HEK293 (cell line): ENCODE results near the gene ZNF540.

Experiments used
- CTCF ChIA-PET: fragments of 350-600 bp; formaldehyde crosslinking; extraction: SDS; loops from one replicate; lab custom pipeline; 2021; ENCODE audit warnings: antibody characterized with exemption; lab: Yijun Ruan, JAX
- POLR2A ChIA-PET: fragments of 300-600 bp; formaldehyde crosslinking; extraction: SDS; loops from one replicate; lab custom pipeline; 2020; ENCODE audit warnings: antibody characterized with exemption, inconsistent platforms; lab: Yijun Ruan, JAX
- H3K27ac ChIP-seq: fragments of 200-500 bp; sonication (Bioruptor generic); 2 replicates; pipeline ENCODE4 v1.5.1; 2014; ENCODE audit warnings: low read depth, low read length, control low read depth, inconsistent platforms; ENCODE audit errors: extremely low read depth
- H3K36me3 ChIP-seq, 2 experiments: fragments of 200-500 bp in 1 of 2; sonication (Bioruptor generic) in 1 of 2; 1 replicate in 1 of 2; 2 replicates in 1 of 2; pipeline ENCODE4 v1.5.1; 2014 to 2017; ENCODE audit warnings: inconsistent platforms in 2 of 2, low read length in 2 of 2; ENCODE audit not compliant: control insufficient read depth in 2 of 2, insufficient read depth in 1 of 2
- H3K4me1 ChIP-seq: fragments of 200-500 bp; sonication (Bioruptor generic); 2 replicates; pipeline ENCODE4 v1.5.1; 2014; ENCODE audit warnings: mild to moderate bottlenecking, low read length, inconsistent platforms; ENCODE audit not compliant: control insufficient read depth, insufficient read depth
- H3K4me3 ChIP-seq: 2 replicates; pipeline ENCODE4 v1.5.1; 2011; ENCODE audit warnings: low read depth, mild to moderate bottlenecking, control low read depth, low read length, moderate library complexity
- H3K9me3 ChIP-seq: fragments of 200-500 bp; sonication (Bioruptor generic); 2 replicates; pipeline ENCODE4 v1.5.1; 2014; ENCODE audit warnings: low read depth, low read length, inconsistent platforms; ENCODE audit not compliant: control insufficient read depth, insufficient read depth
- BCL11A ChIP-seq: fragments of 450-650 bp; formaldehyde crosslinking; IDR thresholded peaks from 2 replicates; pipeline ENCODE4 v1.5.1; 2016; ENCODE audit warnings: low read depth, missing biosample characterization, missing genetic modification characterization
- FEZF1 ChIP-seq: fragments of 450-650 bp; formaldehyde crosslinking; IDR thresholded peaks from 2 replicates; pipeline ENCODE4 v1.5.1; 2016; ENCODE audit warnings: missing biosample characterization, missing genetic modification characterization
- GFI1B ChIP-seq: fragments of 450-650 bp; formaldehyde crosslinking; IDR thresholded peaks from 2 replicates; pipeline ENCODE4 v1.5.1; 2016; ENCODE audit warnings: missing biosample characterization, missing genetic modification characterization
- HOXC10 ChIP-seq: sonication (generic); formaldehyde crosslinking; IDR thresholded peaks from 2 replicates; pipeline ENCODE4 v1.8.1; 2023; ENCODE audit warnings: mild to moderate bottlenecking, missing genetic modification reagents
- HOXD13 ChIP-seq: sonication (generic); formaldehyde crosslinking; IDR thresholded peaks from 2 replicates; pipeline ENCODE4 v1.8.0; 2022; ENCODE audit warnings: missing genetic modification reagents, borderline replicate concordance
- KLF1 ChIP-seq: fragments of 450-650 bp; formaldehyde crosslinking; IDR thresholded peaks from 2 replicates; pipeline ENCODE4 v1.5.1; 2016; ENCODE audit warnings: missing biosample characterization, missing genetic modification characterization
- KLF7 ChIP-seq: fragments of 450-650 bp; formaldehyde crosslinking; IDR thresholded peaks from 2 replicates; pipeline ENCODE4 v1.5.1; 2016; ENCODE audit warnings: missing biosample characterization, missing genetic modification characterization, borderline replicate concordance
- KLF9 ChIP-seq: fragments of 450-650 bp; formaldehyde crosslinking; IDR thresholded peaks from 2 replicates; pipeline ENCODE4 v1.5.1; 2016; ENCODE audit warnings: missing biosample characterization, missing genetic modification characterization, low read depth
- SP2 ChIP-seq: fragments of 450-650 bp; formaldehyde crosslinking; IDR thresholded peaks from 2 replicates; pipeline ENCODE4 v1.5.1; 2016; ENCODE audit warnings: missing biosample characterization, missing genetic modification characterization
- YY2 ChIP-seq: fragments of 450-650 bp; formaldehyde crosslinking; IDR thresholded peaks from 2 replicates; pipeline ENCODE4 v1.5.1; 2016; ENCODE audit warnings: missing biosample characterization, missing genetic modification characterization
- ZBTB11 ChIP-seq: fragments of 450-650 bp; formaldehyde crosslinking; conservative IDR thresholded peaks from 2 replicates; pipeline ENCODE4 v1.5.1; 2016; ENCODE audit warnings: low read depth, missing biosample characterization, missing genetic modification characterization
- ZBTB21 ChIP-seq: fragments of 450-650 bp; formaldehyde crosslinking; IDR thresholded peaks from 2 replicates; pipeline ENCODE4 v1.5.1; 2017; ENCODE audit warnings: missing biosample characterization, missing genetic modification characterization
- ZFP41 ChIP-seq: fragments of 450-650 bp; formaldehyde crosslinking; IDR thresholded peaks from 2 replicates; pipeline ENCODE4 v1.5.1; 2016; ENCODE audit warnings: missing biosample characterization, missing genetic modification characterization, borderline replicate concordance
- ZIC2 ChIP-seq: fragments of 450-650 bp; formaldehyde crosslinking; IDR thresholded peaks from 2 replicates; pipeline ENCODE4 v1.5.1; 2016; ENCODE audit warnings: missing biosample characterization, missing genetic modification characterization
- ZNF10 ChIP-seq: fragments of 450-650 bp; formaldehyde crosslinking; IDR thresholded peaks from 2 replicates; pipeline ENCODE4 v1.5.1; 2017; ENCODE audit warnings: missing biosample characterization, missing genetic modification characterization
- ZNF175 ChIP-seq: fragments of 450-650 bp; formaldehyde crosslinking; IDR thresholded peaks from 2 replicates; pipeline ENCODE4 v1.5.1; 2016; ENCODE audit warnings: missing biosample characterization, missing genetic modification characterization
- ZNF184 ChIP-seq: fragments of 450-650 bp; IDR thresholded peaks from 2 replicates; pipeline ENCODE4 v1.5.1; 2018; ENCODE audit warnings: missing biosample characterization, mild to moderate bottlenecking, missing genetic modification characterization
- ZNF202 ChIP-seq: fragments of 450-650 bp; formaldehyde crosslinking; IDR thresholded peaks from 2 replicates; pipeline ENCODE4 v1.5.1; 2016; ENCODE audit warnings: missing biosample characterization, missing genetic modification characterization, borderline replicate concordance
- ZNF239 ChIP-seq: fragments of 450-650 bp; formaldehyde crosslinking; IDR thresholded peaks from 2 replicates; pipeline ENCODE4 v1.5.1; 2016; ENCODE audit warnings: missing biosample characterization, missing genetic modification characterization
- ZNF302 ChIP-seq: fragments of 450-650 bp; formaldehyde crosslinking; IDR thresholded peaks from 2 replicates; pipeline ENCODE4 v1.5.1; 2016; ENCODE audit warnings: missing biosample characterization, missing genetic modification characterization, low read depth
- ZNF37A ChIP-seq: fragments of 450-650 bp; IDR thresholded peaks from 2 replicates; pipeline ENCODE4 v1.5.1; 2018; ENCODE audit warnings: missing biosample characterization, missing genetic modification characterization
- ZNF416 ChIP-seq: fragments of 450-650 bp; formaldehyde crosslinking; IDR thresholded peaks from 2 replicates; pipeline ENCODE4 v1.5.1; 2016; ENCODE audit warnings: missing biosample characterization, missing genetic modification characterization
- ZNF596 ChIP-seq: fragments of 450-650 bp; IDR thresholded peaks from 2 replicates; pipeline ENCODE4 v1.5.0; 2018; ENCODE audit warnings: missing biosample characterization, mild to moderate bottlenecking, missing genetic modification characterization, moderate library complexity
- ZNF610 ChIP-seq: fragments of 450-650 bp; formaldehyde crosslinking; IDR thresholded peaks from 2 replicates; pipeline ENCODE4 v1.5.1; 2016; ENCODE audit warnings: missing biosample characterization, missing genetic modification characterization, borderline replicate concordance
- ZNF621 ChIP-seq: fragments of 450-650 bp; formaldehyde crosslinking; IDR thresholded peaks from 2 replicates; pipeline ENCODE4 v1.5.1; 2017; ENCODE audit warnings: missing biosample characterization, missing genetic modification characterization
- ZSCAN16 ChIP-seq: fragments of 450-650 bp; formaldehyde crosslinking; IDR thresholded peaks from 2 replicates; pipeline ENCODE4 v1.5.1; 2016; ENCODE audit warnings: missing biosample characterization, missing genetic modification characterization
- TF ChIP-seq, protein P1 (sequence below): fragments of 450-650 bp; formaldehyde crosslinking; IDR thresholded peaks from 2 replicates; pipeline ENCODE4 v1.5.1; 2017; ENCODE audit warnings: missing biosample characterization, mild to moderate bottlenecking, missing genetic modification characterization, moderate library complexity
- TF ChIP-seq, protein P2 (sequence below): fragments of 450-650 bp; formaldehyde crosslinking; IDR thresholded peaks from 2 replicates; pipeline ENCODE4 v1.5.1; 2017; ENCODE audit warnings: missing biosample characterization, missing genetic modification characterization
- TF ChIP-seq, protein P3 (sequence below): fragments of 450-650 bp; formaldehyde crosslinking; IDR thresholded peaks from 2 replicates; pipeline ENCODE4 v1.5.1; 2016; ENCODE audit warnings: missing biosample characterization, missing genetic modification characterization

The ZNF540 gene

GRCh38 chr19:37654118-37654517 lies 59.4 kb downstream of the ZNF540 start (continued):
- TF ChIP-seq, protein P1, sequence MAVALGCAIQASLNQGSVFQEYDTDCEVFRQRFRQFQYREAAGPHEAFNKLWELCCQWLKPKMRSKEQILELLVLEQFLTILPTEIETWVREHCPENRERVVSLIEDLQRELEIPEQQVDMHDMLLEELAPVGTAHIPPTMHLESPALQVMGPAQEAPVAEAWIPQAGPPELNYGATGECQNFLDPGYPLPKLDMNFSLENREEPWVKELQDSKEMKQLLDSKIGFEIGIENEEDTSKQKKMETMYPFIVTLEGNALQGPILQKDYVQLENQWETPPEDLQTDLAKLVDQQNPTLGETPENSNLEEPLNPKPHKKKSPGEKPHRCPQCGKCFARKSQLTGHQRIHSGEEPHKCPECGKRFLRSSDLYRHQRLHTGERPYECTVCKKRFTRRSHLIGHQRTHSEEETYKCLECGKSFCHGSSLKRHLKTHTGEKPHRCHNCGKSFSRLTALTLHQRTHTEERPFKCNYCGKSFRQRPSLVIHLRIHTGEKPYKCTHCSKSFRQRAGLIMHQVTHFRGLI (tag by site-specific recombination): peak; percentile 38; the same call in 1 of the 2 replicates
- TF ChIP-seq ZNF184 (tag by site-specific recombination) (no peak), YY2 (tag by site-specific recombination) (no peak), GFI1B (tag by site-specific recombination) (peak; percentile 64; the same call in 1 of the 2 replicates), ZIC2 (no peak), ZNF596 (tag by site-specific recombination) (no peak)
- TF ChIP-seq, protein P2, sequence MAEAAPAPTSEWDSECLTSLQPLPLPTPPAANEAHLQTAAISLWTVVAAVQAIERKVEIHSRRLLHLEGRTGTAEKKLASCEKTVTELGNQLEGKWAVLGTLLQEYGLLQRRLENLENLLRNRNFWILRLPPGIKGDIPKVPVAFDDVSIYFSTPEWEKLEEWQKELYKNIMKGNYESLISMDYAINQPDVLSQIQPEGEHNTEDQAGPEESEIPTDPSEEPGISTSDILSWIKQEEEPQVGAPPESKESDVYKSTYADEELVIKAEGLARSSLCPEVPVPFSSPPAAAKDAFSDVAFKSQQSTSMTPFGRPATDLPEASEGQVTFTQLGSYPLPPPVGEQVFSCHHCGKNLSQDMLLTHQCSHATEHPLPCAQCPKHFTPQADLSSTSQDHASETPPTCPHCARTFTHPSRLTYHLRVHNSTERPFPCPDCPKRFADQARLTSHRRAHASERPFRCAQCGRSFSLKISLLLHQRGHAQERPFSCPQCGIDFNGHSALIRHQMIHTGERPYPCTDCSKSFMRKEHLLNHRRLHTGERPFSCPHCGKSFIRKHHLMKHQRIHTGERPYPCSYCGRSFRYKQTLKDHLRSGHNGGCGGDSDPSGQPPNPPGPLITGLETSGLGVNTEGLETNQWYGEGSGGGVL (tag by site-specific recombination): no peak

DNA sequence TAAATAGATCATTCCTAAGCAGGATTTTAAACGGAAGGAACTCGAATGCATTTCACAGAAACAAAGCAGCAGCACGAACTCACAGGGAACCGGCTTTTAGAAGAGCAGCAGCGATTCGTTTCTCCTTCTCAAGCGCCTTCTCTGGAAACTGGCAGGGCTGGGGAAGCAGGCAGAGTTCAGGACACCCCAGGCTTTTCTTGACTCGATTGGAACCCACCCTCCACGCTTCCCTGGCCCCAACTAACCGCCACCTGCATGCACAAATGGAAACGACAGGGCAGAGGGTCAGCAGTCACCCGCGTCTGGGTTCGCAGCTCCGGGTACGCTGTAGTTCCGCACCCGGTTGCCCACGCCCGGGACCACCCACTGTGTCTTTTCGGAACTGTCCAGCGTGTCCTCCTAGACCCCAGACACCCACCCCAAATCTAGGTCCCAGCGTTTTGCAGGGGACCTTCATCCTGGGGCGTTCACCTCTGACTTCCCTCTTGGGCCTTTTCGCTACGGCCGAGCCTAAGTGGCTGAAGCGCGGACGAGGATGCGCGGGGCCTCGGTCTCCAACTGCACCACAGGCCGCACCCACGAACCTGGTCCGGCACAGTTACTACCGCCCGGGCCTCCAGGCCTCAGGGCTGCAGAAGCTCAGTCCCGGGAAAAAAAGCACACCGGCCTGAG lies 60.1 kb downstream of the ZNF540 start:
- CTCF ChIA-PET: interaction anchor here (0.6 to 0.7 kb wide), 2 partner anchors 16 to 476 kb away, joined by 3 read pairs; no protein-coding TSS in a partner anchor
- Histone ChIP-seq H3K36me3 (peaks cover 9 to 48% of the 10 kb centered on the region in 2 experiments), H3K4me3 (peak overlapping the region; percentile 52), H3K27ac (peak overlapping the region; percentile 96), H3K9me3 (peaks cover 26% of the 10 kb centered on the region), H3K4me1 (peaks cover 8% of the 10 kb centered on the region; the same call in 1 of the 2 replicates)
- POLR2A ChIA-PET: interaction anchor here (0.6 to 2.8 kb wide), 11 partner anchors 11 to 720 kb away, joined by 3 to 28 read pairs (median 4); partner anchors contain the start of genes PSMD8, ZNF527, ZNF540 and ZNF570
- TF ChIP-seq ZSCAN16 (tag by site-specific recombination): no peak; the same call in 1 of the 2 replicates
- TF ChIP-seq, protein P3, sequence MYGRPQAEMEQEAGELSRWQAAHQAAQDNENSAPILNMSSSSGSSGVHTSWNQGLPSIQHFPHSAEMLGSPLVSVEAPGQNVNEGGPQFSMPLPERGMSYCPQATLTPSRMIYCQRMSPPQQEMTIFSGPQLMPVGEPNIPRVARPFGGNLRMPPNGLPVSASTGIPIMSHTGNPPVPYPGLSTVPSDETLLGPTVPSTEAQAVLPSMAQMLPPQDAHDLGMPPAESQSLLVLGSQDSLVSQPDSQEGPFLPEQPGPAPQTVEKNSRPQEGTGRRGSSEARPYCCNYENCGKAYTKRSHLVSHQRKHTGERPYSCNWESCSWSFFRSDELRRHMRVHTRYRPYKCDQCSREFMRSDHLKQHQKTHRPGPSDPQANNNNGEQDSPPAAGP (tag by site-specific recombination): peak; percentile 44; the same call in 1 of the 2 replicates
- peak; percentile 25 for TF ChIP-seq SP2 (tag by site-specific recombination)
- TF ChIP-seq ZNF10 (tag by site-specific recombination): no peak
- no peak for TF ChIP-seq ZNF621 (tag by site-specific recombination)
- TF ChIP-seq KLF9 (tag by site-specific recombination): no peak; the same call in 1 of the 2 replicates
- TF ChIP-seq ZNF239 (tag by site-specific recombination): 0 out of 2 replicates have a peak, but pooled peaks have one; percentile 21
- TF ChIP-seq ZFP41 (tag by site-specific recombination): 0 out of 2 replicates have a peak, but pooled peaks have one; percentile 62
- TF ChIP-seq KLF1 (tag by site-specific recombination): peak; percentile 51
- TF ChIP-seq ZNF302 (tag by site-specific recombination): 0 out of 2 replicates have a peak, but pooled peaks have one; percentile 42
- peak; percentile 82 for TF ChIP-seq BCL11A (tag by site-specific recombination)
- no peak for TF ChIP-seq HOXC10 (CRISPR knock-in tag)
- TF ChIP-seq KLF7 (tag by site-specific recombination): peak; percentile 73; the same call in 1 of the 2 replicates
- peak; percentile 62 for TF ChIP-seq ZBTB21 (tag by site-specific recombination)
- 0 out of 2 replicates have a peak, but pooled peaks have one; percentile 50 for TF ChIP-seq ZNF416 (tag by site-specific recombination)
- TF ChIP-seq ZBTB11: peak; percentile 86
- TF ChIP-seq ZNF37A (tag by site-specific recombination): no peak
- 0 out of 2 replicates have a peak, but pooled peaks have one; percentile 27 for TF ChIP-seq FEZF1 (tag by site-specific recombination)
- no peak for TF ChIP-seq ZNF202
- TF ChIP-seq ZNF175 (tag by site-specific recombination): no peak
- TF ChIP-seq ZNF610 (tag by site-specific recombination): no peak
- no peak for TF ChIP-seq HOXD13
